Ascending aorta (tissue), 2 donors: ENCODE results near the gene NRIP1. TPM values are rescaled to one million over a fixed set of nuclear protein-coding genes. Genes with fewer than 3 reads are reported as not detected.

Experiments
- DNase-seq, 2 donors: peaks; one replicate each; pipeline ENCODE4 v3.0.0-alpha.2; 2019; ENCODE audit warnings: low spot score in 2 of 2
- H3K27ac ChIP-seq, 2 donors: fragments of 200-600 bp; sonication (generic); one replicate each; pipeline ENCODE4 v1.5.1; 2016 to 2017; ENCODE audit warnings: mild to moderate bottlenecking in 1 of 2
- H3K27me3 ChIP-seq: fragments of 200-600 bp; sonication (generic); one replicate; pipeline ENCODE4 v1.5.1; 2017
- H3K36me3 ChIP-seq, 2 donors: fragments of 200-600 bp; sonication (generic); one replicate each; pipeline ENCODE4 v1.5.1; 2016
- H3K4me1 ChIP-seq, 2 donors: fragments of 200-600 bp; sonication (generic); one replicate each; pipeline ENCODE4 v1.5.1; 2016 to 2017; ENCODE audit warnings: mild to moderate bottlenecking in 1 of 2
- H3K4me3 ChIP-seq, 2 donors: fragments of 200-600 bp; sonication (generic); one replicate each; pipeline ENCODE4 v1.5.1; 2016 to 2017; ENCODE audit warnings: mild to moderate bottlenecking in 1 of 2
- H3K9me3 ChIP-seq, 2 donors: fragments of 200-600 bp; sonication (generic); one replicate each; pipeline ENCODE4 v1.5.1; 2016
- CTCF ChIP-seq, 3 experiments: fragments of 200-600 bp in 2 of 3; fragments of 450-650 bp in 1 of 3; sonication (generic) in 2 of 3; IDR thresholded peaks; one replicate each; pipeline ENCODE4 v1.5.1; 2016 to 2019; ENCODE audit warnings: antibody characterized with exemption in 3 of 3, mild to moderate bottlenecking in 1 of 3, moderate library complexity in 1 of 3
- intact Hi-C: fragments of 100-400 bp; cut with DNase I; formaldehyde crosslinking; loops from one replicate; pipeline ENCODE4 v1.15.1; 2023
- total RNA-seq: library from RNA; depleted of rRNA; stranded (reverse); fragments of >200 nt; gene quantifications from one replicate; pipeline ENCODE4 v1.1.0, GENCODE V29; 2016

The NRIP1 gene
- total RNA-seq, 1 donor from 2014 or later, result 4.8 TPM

DNA sequence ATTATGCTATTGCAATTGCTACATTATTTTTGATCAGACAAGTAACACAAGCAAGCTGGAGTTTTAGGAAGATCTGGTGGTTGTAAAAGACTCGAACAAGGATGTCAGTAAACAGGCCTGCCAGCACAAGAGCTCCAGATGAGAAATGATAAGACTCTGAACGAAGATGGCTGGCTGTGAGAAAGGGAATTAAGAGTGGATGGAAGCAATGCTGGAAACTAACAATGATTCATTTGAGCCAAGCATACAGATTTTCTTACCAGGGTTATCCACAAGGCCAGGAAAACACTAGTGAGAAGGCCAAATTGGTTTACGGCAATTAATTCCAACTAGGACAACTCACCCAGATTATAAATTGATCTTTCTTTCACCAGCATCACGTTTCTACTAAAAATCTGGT lies 54.2 kb downstream of the NRIP1 start:
- peaks cover 0 to 5% of the 10 kb centered on the region in 2 donors for H3K4me1 ChIP-seq
- H3K36me3 ChIP-seq, result no peaks in the 10 kb centered on the region
- H3K9me3 ChIP-seq, result no peaks in the 10 kb centered on the region
- no peak overlapping the region for H3K4me3 ChIP-seq
- DNase-seq, result no peak
- H3K27ac ChIP-seq, result no peak overlapping the region
- no peak for TF ChIP-seq CTCF (IDR thresholded peaks at IDR 0.05)
- intact Hi-C loops, result no loop called here
- no peaks in the 10 kb centered on the region for H3K27me3 ChIP-seq

DNA sequence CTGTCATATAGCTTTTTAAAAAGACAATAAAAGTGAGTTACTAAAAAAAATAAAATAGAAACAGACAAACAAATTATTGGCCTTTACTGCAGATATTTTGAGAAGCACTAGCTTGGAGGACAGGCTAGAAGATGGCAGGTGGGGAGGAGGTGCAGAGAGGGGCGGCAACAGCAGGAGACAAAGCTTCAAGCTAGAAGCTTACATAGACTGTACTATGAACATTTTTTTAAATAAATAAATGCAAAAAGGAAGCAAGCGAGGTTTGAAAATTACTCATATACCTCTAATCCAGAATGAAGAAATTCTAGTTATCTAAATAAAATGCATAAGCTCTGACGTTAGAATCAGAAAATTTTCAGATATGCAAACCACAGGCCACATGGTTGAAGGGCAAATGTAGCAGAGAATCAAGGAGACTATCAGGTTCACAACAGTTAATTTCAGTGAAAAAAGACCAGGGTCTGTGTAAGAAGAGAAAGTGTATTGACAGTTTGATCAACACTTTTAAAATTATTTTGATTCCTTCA lies 54.9 kb downstream of the NRIP1 start:
- no peak for TF ChIP-seq CTCF (IDR thresholded peaks at IDR 0.05)
- intact Hi-C loops, result no loop called here
- Histone ChIP-seq H3K27ac (no peak overlapping the region), H3K36me3 (no peaks in the 10 kb centered on the region), H3K27me3 (no peaks in the 10 kb centered on the region), H3K4me1 (peaks cover 0 to 5% of the 10 kb centered on the region in 2 donors), H3K4me3 (no peak overlapping the region), H3K9me3 (no peaks in the 10 kb centered on the region)
- no peak for DNase-seq

GRCh38 chr21:15007716-15008296 lies 57.0 kb downstream of the NRIP1 start:
- H3K4me1 ChIP-seq, result peaks cover 0 to 5% of the 10 kb centered on the region in 2 donors
- no peak for DNase-seq
- H3K27ac ChIP-seq, result no peak overlapping the region
- H3K27me3 ChIP-seq, result no peaks in the 10 kb centered on the region
- H3K9me3 ChIP-seq, result no peaks in the 10 kb centered on the region
- intact Hi-C loops, result no loop called here
- TF ChIP-seq CTCF (IDR thresholded peaks at IDR 0.05), result no peak
- H3K36me3 ChIP-seq, result no peaks in the 10 kb centered on the region
- no peak overlapping the region for H3K4me3 ChIP-seq

DNA sequence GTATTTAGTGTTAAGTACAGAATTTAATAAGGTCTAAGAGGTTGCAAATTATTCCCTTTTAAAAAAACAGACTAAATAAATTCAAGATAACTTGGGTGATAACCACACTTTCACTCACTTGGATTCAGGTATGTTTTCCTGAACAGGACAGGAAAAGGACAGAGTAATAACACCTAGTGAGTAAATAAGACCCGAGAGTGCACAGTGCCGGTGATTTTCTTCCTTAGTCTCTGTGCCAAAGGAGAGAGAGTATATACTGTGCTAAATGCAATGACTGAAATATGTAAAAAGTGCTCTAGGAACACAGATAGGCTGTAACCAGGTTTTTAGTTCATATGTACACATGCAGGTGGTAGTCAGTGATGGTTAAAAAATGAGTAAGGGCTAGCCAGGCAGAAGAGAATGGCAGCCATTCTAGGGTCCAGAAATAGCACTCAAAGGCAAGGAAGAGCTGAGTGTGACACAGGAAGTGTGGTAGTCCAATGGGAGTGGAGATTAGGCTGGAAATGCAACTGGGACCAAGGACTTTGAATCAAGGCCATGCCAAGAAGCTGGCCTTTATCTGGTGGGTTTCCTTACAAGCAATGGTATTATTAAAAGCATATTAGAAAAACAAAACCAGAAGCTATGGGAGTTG lies 58.1 kb downstream of the NRIP1 start:
- H3K4me1 ChIP-seq, result peaks cover 0 to 5% of the 10 kb centered on the region in 2 donors
- H3K27me3 ChIP-seq, result no peaks in the 10 kb centered on the region
- no peaks in the 10 kb centered on the region for H3K9me3 ChIP-seq
- H3K4me3 ChIP-seq, result no peak overlapping the region
- no peaks in the 10 kb centered on the region for H3K36me3 ChIP-seq
- intact Hi-C loops, result no loop called here
- no peak for DNase-seq
- no peak overlapping the region for H3K27ac ChIP-seq
- no peak for TF ChIP-seq CTCF (IDR thresholded peaks at IDR 0.05)

DNA sequence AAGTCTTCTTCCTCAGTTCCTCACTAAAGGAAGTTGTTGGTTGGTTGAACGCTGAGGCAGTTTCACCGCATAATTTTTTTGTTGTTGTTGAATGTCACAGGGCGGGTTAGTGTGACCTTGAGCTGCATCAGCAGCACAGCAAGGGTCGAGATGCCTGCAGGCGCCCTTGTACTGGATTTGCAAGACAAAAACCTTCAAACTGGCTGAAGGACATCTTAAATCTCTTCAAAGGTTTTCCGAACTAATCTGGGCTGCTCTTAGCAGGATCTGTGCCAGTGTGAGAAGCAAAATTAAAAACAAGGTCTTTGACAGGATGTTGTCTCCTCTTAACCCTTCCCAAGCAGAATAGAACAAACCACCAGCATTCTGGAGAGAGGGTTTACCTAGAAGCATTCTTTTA lies 59.4 kb downstream of the NRIP1 start:
- H3K4me1 ChIP-seq, result peaks cover 0 to 5% of the 10 kb centered on the region in 2 donors
- DNase-seq, result no peak
- no peaks in the 10 kb centered on the region for H3K27me3 ChIP-seq
- no peak overlapping the region for H3K4me3 ChIP-seq
- no peaks in the 10 kb centered on the region for H3K36me3 ChIP-seq
- no peaks in the 10 kb centered on the region for H3K9me3 ChIP-seq
- intact Hi-C loops, result no loop called here
- TF ChIP-seq CTCF (IDR thresholded peaks at IDR 0.05), result no peak
- no peak overlapping the region for H3K27ac ChIP-seq
